PFSK-1 (cell line): ENCODE results near the gene ADGRB3.

Experiments used
- FOXP2 ChIP-seq: optimal IDR thresholded peaks from 2 replicates; pipeline ENCODE3; 2011; ENCODE audit warnings: borderline replicate concordance, control low read depth, inconsistent platforms; ENCODE audit not compliant: insufficient read depth; ENCODE audit errors: extremely low read length, extremely low read depth
- POLR2AphosphoS5 ChIP-seq: IDR thresholded peaks from 2 replicates; pipeline ENCODE4 v1.6.1; 2012; ENCODE audit warnings: low read depth, mild to moderate bottlenecking, control low read depth, low read length, moderate library complexity
- REST ChIP-seq, 2 experiments: IDR thresholded peaks; 2 replicates each; pipeline versions ENCODE4 v1.6.1 to v1.8.0; 2011 to 2012; ENCODE audit warnings: low read depth in 2 of 2, low read length in 2 of 2, control low read depth in 1 of 2, inconsistent platforms in 1 of 2, mild to moderate bottlenecking in 1 of 2, moderate library complexity in 1 of 2; ENCODE audit not compliant: insufficient read depth in 1 of 2
- SIN3A ChIP-seq: IDR thresholded peaks from 2 replicates; pipeline ENCODE4 v1.6.1; 2012; ENCODE audit warnings: mild to moderate bottlenecking, low read length, moderate library complexity, borderline replicate concordance; ENCODE audit not compliant: insufficient read depth
- TAF1 ChIP-seq: IDR thresholded peaks from 2 replicates; pipeline ENCODE4 v1.6.1; 2012; ENCODE audit warnings: low read length, control low read depth, borderline replicate concordance; ENCODE audit not compliant: insufficient read depth

ADGRB3 gene

DNA sequence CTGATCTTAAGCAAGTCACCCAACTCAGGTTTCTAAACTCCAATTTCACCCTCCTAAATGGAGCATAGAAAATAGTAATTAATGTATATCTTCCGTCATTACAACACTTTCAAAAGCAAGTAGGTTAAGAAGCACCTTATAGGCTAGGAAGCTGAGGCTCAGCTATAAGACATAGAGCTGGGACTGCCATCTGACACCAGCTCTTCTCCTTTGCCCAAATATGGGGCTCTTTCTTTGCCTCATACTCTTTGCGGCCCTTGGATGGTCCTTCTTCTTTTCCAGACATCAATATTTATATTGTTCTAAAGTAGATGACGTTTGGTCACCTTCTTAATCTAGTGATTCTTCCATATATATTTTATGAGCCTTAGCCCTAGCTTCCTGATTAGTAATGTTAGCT lies 748.5 kb downstream of the ADGRB3 start:
- TF ChIP-seq TAF1: no peak

DNA sequence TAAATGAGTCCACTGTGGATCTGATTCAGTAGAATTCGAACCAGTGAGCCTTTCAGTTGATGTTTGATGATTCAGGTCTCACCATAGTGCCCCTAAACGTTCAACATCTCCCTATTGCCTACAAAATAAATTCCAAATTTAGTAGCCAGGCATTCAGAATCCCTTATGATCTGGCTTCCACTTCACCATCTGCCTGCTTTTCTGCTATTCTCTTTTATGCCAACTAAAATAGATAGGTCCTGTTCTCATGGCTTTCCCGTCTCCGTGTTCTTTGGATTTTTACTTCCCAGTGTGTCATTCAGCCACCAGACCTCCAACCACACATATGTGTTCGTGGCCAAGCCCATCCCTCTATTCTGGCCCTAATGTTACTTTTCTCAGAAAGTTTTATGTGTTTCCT lies 751.3 kb downstream of the ADGRB3 start:
- TF ChIP-seq TAF1 (no peak), FOXP2 (no peak), POLR2AphosphoS5 (no peak), REST (IDR thresholded peaks at IDR 0.05; ENCODE audit: insufficient read depth in 1 of 2, low read depth in 2 of 2, low read length in 2 of 2) (no peak), SIN3A (no peak)

DNA sequence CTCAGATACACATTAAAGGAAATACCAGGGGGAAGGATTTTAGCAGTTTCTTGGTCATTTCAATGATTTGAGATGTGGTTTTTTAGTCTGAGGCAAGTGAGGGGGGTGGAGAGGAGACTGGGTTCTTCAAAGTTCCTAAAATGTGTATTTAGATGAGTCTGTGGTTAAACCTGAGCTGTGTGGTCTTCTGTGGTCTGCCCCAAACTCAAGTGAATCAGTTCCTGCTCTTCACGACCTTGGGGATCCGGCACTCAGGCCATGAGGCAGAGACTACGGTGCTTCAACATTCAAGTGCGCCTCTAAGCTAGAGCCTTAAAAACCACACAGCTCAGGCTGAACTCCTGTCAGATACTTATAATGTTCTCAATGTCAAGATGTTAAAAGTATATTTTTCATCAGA lies 755.0 kb downstream of the ADGRB3 start:
- TF ChIP-seq POLR2AphosphoS5: no peak
- TF ChIP-seq TAF1: no peak
- no peak for TF ChIP-seq REST (IDR thresholded peaks at IDR 0.05; ENCODE audit: insufficient read depth in 1 of 2, low read depth in 2 of 2, low read length in 2 of 2)
- TF ChIP-seq SIN3A: no peak
- no peak for TF ChIP-seq FOXP2

GRCh38 chr6:69391106-69391505 lies 756.0 kb downstream of the ADGRB3 start:
- no peak for TF ChIP-seq REST (IDR thresholded peaks at IDR 0.05; ENCODE audit: insufficient read depth in 1 of 2, low read depth in 2 of 2, low read length in 2 of 2)
- no peak for TF ChIP-seq SIN3A
- TF ChIP-seq FOXP2: no peak
- no peak for TF ChIP-seq TAF1
- no peak for TF ChIP-seq POLR2AphosphoS5

DNA sequence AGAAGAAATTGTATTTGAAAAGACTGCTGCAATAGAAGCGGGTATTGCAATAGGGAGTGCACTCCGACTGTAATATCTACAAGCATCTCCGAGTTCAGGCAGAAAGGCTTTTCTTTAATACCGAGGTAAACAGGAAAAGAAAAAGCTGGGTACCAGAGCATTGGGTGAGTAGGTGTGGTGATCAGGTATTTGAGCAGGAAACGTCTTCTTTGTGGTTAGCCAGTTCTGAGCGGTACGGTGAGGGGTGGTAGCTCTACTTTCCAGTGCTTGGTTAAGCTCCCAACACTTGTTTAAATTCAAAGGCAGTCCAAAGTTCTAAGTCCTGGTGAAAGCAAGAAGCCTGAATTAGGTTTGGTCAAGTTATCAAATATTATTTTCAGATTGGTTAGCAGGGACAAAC lies 757.7 kb downstream of the ADGRB3 start:
- no peak for TF ChIP-seq FOXP2

GRCh38 chr6:69398311-69398710 lies 763.2 kb downstream of the ADGRB3 start:
- TF ChIP-seq POLR2AphosphoS5: no peak
- TF ChIP-seq FOXP2: no peak
- TF ChIP-seq REST (IDR thresholded peaks at IDR 0.05; ENCODE audit: insufficient read depth in 1 of 2, low read depth in 2 of 2, low read length in 2 of 2): no peak
- no peak for TF ChIP-seq TAF1
- no peak for TF ChIP-seq SIN3A
